ENCODE data around the gene ST6GALNAC4.

Gene ST6GALNAC4

GRCh38 chr9:127931092-127931881 is 14.4 kb upstream of the ST6GALNAC4 start (continued):
- no peak for TF ChIP-seq MZF1 (tag by site-specific recombination; IDR thresholded peaks at IDR 0.05; ENCODE audit: borderline replicate concordance)
- TF ChIP-seq ZNF629 (tag by site-specific recombination; IDR thresholded peaks at IDR 0.05) = peak; percentile 98
- peak; percentile 62; the same call in 1 of the 2 replicates for TF ChIP-seq HIC1 (tag by site-specific recombination; IDR thresholded peaks at IDR 0.05)
- TF ChIP-seq HOXD13 (CRISPR knock-in tag; IDR thresholded peaks at IDR 0.05; ENCODE audit: borderline replicate concordance) = 0 out of 2 replicates have a peak, but pooled peaks have one; percentile 57
- TF ChIP-seq, protein P1, sequence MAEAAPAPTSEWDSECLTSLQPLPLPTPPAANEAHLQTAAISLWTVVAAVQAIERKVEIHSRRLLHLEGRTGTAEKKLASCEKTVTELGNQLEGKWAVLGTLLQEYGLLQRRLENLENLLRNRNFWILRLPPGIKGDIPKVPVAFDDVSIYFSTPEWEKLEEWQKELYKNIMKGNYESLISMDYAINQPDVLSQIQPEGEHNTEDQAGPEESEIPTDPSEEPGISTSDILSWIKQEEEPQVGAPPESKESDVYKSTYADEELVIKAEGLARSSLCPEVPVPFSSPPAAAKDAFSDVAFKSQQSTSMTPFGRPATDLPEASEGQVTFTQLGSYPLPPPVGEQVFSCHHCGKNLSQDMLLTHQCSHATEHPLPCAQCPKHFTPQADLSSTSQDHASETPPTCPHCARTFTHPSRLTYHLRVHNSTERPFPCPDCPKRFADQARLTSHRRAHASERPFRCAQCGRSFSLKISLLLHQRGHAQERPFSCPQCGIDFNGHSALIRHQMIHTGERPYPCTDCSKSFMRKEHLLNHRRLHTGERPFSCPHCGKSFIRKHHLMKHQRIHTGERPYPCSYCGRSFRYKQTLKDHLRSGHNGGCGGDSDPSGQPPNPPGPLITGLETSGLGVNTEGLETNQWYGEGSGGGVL (tag by site-specific recombination; IDR thresholded peaks at IDR 0.05) = peak; percentile 93
- TF ChIP-seq ZNF843 (tag by site-specific recombination; IDR thresholded peaks at IDR 0.05) = no peak
- no peak for TF ChIP-seq ZNF626 (tag by site-specific recombination; IDR thresholded peaks at IDR 0.05)
- TF ChIP-seq ZSCAN16 (tag by site-specific recombination; IDR thresholded peaks at IDR 0.05) = no peak
- peak; percentile 69; the same call in 1 of the 2 replicates for TF ChIP-seq ZFP37 (tag by site-specific recombination; IDR thresholded peaks at IDR 0.05)
- TF ChIP-seq ZNF600 (tag by site-specific recombination; IDR thresholded peaks at IDR 0.05) = peak; percentile 86
- no peak for TF ChIP-seq ZSCAN30 (tag by site-specific recombination; IDR thresholded peaks at IDR 0.05)
- TF ChIP-seq, protein P2, sequence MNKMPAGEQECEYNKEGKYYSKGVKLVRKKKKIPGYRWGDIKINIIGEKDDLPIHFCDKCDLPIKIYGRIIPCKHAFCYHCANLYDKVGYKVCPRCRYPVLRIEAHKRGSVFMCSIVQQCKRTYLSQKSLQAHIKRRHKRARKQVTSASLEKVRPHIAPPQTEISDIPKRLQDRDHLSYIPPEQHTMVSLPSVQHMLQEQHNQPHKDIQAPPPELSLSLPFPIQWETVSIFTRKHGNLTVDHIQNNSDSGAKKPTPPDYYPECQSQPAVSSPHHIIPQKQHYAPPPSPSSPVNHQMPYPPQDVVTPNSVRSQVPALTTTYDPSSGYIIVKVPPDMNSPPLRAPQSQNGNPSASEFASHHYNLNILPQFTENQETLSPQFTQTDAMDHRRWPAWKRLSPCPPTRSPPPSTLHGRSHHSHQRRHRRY (tag by site-specific recombination; IDR thresholded peaks at IDR 0.05) = no peak
- peak; percentile 87 for TF ChIP-seq BCL11A (tag by site-specific recombination; IDR thresholded peaks at IDR 0.05; ENCODE audit: low read depth)
- TF ChIP-seq, protein P3, sequence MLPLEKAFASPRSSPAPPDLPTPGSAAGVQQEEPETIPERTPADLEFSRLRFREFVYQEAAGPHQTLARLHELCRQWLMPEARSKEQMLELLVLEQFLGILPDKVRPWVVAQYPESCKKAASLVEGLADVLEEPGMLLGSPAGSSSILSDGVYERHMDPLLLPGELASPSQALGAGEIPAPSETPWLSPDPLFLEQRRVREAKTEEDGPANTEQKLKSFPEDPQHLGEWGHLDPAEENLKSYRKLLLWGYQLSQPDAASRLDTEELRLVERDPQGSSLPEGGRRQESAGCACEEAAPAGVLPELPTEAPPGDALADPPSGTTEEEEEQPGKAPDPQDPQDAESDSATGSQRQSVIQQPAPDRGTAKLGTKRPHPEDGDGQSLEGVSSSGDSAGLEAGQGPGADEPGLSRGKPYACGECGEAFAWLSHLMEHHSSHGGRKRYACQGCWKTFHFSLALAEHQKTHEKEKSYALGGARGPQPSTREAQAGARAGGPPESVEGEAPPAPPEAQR (tag by site-specific recombination; IDR thresholded peaks at IDR 0.05) = no peak
- TF ChIP-seq ZNF623 (tag by site-specific recombination; IDR thresholded peaks at IDR 0.05) = peak; percentile 62
- TF ChIP-seq ZNF561 (tag by site-specific recombination; IDR thresholded peaks at IDR 0.05; ENCODE audit: borderline replicate concordance) = no peak
- peak; percentile 74 for TF ChIP-seq KLF8 (tag by site-specific recombination; IDR thresholded peaks at IDR 0.05)
- TF ChIP-seq ZBTB44 (tag by site-specific recombination; IDR thresholded peaks at IDR 0.05) = 0 out of 2 replicates have a peak, but pooled peaks have one; percentile 0
- TF ChIP-seq, protein P4, sequence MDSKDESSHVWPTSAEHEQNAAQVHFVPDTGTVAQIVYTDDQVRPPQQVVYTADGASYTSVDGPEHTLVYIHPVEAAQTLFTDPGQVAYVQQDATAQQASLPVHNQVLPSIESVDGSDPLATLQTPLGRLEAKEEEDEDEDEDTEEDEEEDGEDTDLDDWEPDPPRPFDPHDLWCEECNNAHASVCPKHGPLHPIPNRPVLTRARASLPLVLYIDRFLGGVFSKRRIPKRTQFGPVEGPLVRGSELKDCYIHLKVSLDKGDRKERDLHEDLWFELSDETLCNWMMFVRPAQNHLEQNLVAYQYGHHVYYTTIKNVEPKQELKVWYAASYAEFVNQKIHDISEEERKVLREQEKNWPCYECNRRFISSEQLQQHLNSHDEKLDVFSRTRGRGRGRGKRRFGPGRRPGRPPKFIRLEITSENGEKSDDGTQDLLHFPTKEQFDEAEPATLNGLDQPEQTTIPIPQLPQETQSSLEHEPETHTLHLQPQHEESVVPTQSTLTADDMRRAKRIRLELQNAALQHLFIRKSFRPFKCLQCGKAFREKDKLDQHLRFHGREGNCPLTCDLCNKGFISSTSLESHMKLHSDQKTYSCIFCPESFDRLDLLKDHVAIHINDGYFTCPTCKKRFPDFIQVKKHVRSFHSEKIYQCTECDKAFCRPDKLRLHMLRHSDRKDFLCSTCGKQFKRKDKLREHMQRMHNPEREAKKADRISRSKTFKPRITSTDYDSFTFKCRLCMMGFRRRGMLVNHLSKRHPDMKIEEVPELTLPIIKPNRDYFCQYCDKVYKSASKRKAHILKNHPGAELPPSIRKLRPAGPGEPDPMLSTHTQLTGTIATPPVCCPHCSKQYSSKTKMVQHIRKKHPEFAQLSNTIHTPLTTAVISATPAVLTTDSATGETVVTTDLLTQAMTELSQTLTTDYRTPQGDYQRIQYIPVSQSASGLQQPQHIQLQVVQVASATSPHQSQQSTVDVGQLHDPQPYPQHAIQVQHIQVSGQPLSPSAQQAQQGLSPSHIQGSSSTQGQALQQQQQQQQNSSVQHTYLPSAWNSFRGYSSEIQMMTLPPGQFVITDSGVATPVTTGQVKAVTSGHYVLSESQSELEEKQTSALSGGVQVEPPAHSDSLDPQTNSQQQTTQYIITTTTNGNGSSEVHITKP (tag by site-specific recombination; IDR thresholded peaks at IDR 0.05) = 0 out of 2 replicates have a peak, but pooled peaks have one; percentile 20
- no peak for TF ChIP-seq ZNF114 (tag by site-specific recombination; IDR thresholded peaks at IDR 0.05)
- TF ChIP-seq WT1 (tag by site-specific recombination; IDR thresholded peaks at IDR 0.05) = 0 out of 2 replicates have a peak, but pooled peaks have one; percentile 44
- TF ChIP-seq ZBTB11 (tag by site-specific recombination; conservative IDR thresholded peaks at IDR 0.05; ENCODE audit: low read depth) = peak; percentile 29; the same call in 1 of the 2 replicates
- TF ChIP-seq PRDM1 (tag by site-specific recombination; IDR thresholded peaks at IDR 0.05) = peak; percentile 93
